HG02970 (cell line): ENCODE results near the gene ARSJ.

Experiments
- ATAC-seq: cut with Tn5 transposase; IDR thresholded peaks from one replicate; pipeline ENCODE4 v1.9.1; 2021; ENCODE audit warnings: mild to moderate bottlenecking, moderate library complexity, moderate number of reproducible peaks; ENCODE audit not compliant: unreplicated experiment, low FRiP score

Gene ARSJ

DNA sequence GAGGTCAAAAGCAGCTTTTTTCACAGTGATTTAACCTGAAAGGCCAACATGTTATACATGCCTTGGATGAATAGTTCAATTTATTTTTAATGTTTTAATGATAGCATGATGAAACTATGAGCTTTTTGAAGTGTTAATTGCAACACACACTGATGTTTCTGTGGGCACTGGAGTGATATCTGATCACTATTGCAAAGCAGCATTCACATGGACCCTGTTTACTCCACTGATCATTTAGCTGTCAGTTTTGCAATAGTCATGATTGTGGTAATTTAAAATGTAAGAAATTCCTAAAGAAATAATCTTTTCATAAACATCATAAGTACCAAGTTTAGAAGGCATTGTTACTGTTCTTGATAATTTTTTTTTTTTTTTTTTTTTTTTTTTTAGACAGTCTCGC is 74.1 kb downstream of the ARSJ start:
- no peak for ATAC-seq

GRCh38 chr4:113904877-113905276 is 74.6 kb downstream of the ARSJ start:
- no peak for ATAC-seq

GRCh38 chr4:113901994-113902787 is 77.3 kb downstream of the ARSJ start:
- ATAC-seq: no peak

GRCh38 chr4:113899271-113900070 is 80.0 kb downstream of the ARSJ start:
- ATAC-seq: peak; percentile 78

- ATAC-seq: no peak
These were observed 85.9 kb downstream of the ARSJ start for GRCh38 chr4:113893546-113893945.

DNA sequence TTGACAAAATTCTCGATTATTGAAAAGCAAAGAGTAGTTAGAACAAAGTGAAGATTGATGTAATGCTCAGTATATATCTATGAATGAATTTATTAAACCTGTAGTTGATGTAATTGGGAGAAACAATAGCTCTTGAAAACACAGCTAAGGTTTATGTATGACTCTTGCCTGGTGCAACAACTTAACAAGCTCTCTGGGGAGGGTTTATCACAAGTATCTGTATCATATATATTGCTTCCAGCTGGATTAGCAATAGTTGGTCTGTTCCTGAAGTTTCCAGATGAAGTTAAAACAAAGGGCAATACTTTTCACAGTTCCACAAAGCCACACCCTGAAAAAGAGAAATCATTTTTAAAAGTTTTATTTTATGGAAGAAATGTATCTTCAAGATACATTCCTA is 91.4 kb downstream of the ARSJ start:
- no peak for ATAC-seq

DNA sequence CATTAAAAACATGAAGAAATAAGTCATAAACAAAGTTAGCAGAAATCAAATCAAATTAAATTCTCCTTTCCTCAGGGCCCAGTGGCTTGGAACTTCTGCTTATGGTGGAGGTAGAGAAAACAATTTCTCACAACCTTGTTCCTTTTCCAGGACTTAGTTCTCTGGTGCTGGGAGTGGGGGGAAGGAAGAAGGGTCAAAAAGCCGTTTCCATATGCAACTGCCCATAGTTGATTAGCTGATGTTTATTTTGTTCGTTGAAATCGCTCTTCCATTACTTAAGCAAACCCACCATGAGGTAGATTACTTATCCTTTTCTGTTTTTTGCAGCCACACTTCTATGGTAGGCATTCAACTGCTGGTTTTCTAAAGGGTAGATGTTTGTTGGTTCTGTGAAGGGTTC is 94.2 kb downstream of the ARSJ start:
- no peak for ATAC-seq

- ATAC-seq: no peak
These were observed 94.8 kb downstream of the ARSJ start for GRCh38 chr4:113884655-113885054.

- ATAC-seq: no peak
These were observed 96.8 kb downstream of the ARSJ start for GRCh38 chr4:113882668-113883067.

- ATAC-seq: no peak
These were observed 98.2 kb downstream of the ARSJ start for GRCh38 chr4:113881256-113881655.

DNA sequence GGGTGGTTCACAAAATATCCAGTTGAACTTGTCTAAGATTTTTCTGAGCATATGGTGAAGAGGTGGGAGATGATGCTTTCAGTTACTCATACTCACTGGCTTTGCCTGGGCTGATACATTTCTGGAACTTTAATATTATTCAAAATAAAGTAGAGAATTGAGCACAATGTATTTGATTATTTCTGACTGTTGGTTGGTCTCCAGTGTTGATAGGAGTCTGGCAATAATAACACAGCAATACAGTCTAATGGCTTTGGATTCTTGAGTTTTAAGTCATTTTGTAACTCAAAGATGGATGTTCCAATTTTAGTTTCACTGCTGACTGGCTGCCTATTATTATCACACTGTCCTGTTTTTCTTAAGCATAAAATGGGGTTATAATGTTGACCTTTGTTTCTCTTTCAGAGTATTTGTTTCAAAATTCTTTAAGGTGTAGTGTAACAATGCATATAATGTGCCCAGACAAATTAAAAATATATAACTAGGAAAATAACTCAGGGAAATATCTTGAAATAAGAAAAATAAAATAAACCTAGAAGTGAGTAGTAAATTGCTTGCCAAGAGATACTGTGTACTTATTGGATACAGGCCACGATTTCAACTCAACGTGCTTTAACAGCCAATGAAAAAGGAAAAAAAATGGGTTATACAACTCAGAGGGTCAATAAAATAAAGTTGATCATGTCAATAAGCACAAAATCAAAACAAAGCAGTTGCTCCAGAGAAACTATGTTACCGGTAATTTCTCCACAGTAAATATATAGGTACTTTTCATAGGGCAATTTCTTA is 99.0 kb downstream of the ARSJ start:
- no peak for ATAC-seq

DNA sequence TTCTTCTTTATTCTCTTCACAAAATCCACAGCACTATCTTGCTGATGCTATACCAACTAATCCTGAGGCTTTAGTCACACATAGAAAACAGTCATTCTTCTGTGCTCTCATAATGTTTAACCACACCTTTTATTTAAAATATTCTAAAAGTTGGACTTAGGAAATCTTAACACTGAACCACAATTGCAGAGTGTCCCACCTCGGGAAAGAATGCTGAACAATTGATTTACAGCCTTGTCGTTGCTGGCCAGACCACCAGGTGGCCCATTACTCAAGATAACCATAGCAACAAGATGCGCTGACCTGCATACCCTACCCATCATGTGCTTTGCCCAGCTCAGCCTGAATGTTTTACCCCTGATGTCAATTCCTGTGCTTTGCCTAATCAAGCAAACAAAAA is 100.8 kb downstream of the ARSJ start:
- ATAC-seq: no peak

DNA sequence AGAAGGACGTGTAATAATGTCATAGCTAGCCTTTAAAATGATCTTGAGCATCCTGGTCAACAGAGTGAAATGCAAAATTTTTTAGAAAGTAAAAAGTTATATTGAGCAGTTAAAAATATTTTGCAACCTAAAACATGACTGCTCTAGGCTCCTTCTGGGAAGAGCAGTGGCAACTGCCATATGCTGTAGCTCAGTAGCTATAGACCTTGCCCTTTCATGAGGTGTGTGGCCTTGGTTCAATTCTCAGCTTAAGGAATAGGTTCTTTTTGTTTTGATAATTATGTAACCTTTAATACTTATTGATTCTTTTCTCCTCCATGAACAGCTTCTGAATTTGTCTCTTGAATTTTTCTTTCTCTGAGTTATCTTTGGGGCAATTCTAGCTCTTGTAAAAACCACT is 105.0 kb downstream of the ARSJ start:
- ATAC-seq: no peak

GRCh38 chr4:113873508-113873907 is 105.9 kb downstream of the ARSJ start:
- ATAC-seq: no peak

GRCh38 chr4:113872426-113873260 is 106.8 kb downstream of the ARSJ start:
- ATAC-seq: no peak

GRCh38 chr4:113871080-113871479 is 108.4 kb downstream of the ARSJ start:
- no peak for ATAC-seq

DNA sequence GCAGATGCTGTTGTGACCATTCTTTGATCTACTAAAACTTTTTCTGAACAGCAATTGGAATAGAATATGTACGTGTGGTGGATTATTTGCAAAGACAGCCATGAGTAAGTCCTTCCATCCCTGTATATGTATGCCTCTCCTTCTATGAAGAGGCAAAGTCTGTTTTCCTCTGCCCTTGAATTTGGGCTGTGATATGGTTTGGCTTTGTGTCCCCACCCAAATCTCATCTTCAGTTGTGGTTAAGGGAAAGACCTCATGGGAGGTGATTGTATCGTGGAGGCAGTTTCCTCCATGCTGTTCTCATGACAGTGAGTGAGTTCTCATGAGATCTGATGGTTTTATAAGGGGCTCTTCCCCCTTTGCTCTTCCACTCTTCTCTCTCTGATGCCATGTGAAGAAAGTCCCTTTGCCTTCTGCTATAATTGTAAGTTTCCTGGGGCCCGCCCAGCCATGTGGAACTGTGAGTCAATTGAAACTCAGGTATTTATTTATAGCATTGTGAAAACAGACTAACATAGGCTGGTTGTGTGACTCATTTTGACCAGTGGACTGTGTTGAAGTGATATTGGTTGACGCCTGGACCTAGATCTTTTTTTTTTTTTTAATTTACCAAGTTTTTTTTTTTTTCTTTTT is 109.6 kb downstream of the ARSJ start:
- ATAC-seq: peak; percentile 66

DNA sequence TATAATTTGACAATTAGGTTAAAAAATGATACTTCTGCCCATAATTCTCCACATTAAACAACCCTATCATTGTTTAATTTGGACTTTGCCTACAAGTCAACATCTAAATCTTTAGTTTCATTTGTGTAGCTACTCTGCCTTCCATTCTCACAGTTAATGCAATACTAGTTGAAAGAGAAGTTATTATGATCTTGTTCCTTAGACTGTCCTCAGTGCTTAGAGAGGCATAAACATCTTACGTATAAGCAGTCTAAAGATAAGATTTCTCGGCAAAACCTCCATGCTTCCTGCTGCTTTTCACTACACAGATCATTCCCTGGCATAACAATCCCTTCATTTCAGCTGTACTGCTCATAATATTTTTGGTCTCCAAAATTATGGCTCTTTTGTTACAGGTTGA is 112.8 kb downstream of the ARSJ start:
- ATAC-seq: no peak

- ATAC-seq: no peak
These were observed 120.5 kb downstream of the ARSJ start for GRCh38 chr4:113858924-113859323.

DNA sequence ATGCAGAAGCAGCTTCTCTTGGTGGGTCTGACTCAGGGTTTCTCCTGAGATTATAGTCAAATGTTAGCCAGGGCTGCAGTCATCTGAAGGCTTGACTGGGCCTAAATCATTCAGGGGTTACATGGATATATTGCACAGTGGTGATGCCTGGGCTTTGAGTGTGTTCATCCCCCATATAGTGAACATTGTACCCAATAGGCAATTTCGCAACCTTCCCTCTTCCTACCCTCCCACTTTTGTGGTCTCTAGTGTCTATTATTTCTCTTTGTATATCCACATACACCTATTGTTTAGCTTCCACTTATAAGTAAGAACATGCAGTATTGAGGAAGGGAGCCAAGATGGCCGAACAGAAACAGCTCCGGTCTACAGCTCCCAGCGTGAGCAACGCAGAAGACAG is 127.6 kb downstream of the ARSJ start:
- ATAC-seq: no peak
